Endothelial cell of umbilical vein (primary cell): Measurements from ENCODE around the gene PNPLA2. TPM values are rescaled to one million over a fixed set of nuclear protein-coding genes. Genes with fewer than 3 reads are reported as not detected.

Experiments
- BruUV-seq: library from RNA; stranded (reverse); fragments of 400-500 nt; replicated peaks from 2 replicates; lab custom pipeline; 2021; lab: Mats Ljungman, UMichigan
- CTCF ChIA-PET: fragments of 300-600, 350-600 bp; sonication (Branson Sonifier 250); formaldehyde crosslinking; loops from one replicate; lab custom pipeline; 2021; ENCODE audit warnings: antibody characterized with exemption, inconsistent platforms; lab: Charles Lee
- POLR2A ChIA-PET: fragments of 300-600, 350-600 bp; sonication (Branson Sonifier 250); formaldehyde crosslinking; loops from one replicate; lab custom pipeline; 2021; ENCODE audit warnings: antibody characterized with exemption, inconsistent platforms; lab: Charles Lee
- DNase-seq: peaks from one replicate; pipeline ENCODE4 v3.0.0-alpha.2; 2011; ENCODE audit warnings: low read depth, low spot score
- FAIRE-seq: peaks from 2 replicates; lab custom pipeline; 2011; peaks lifted over from hg19 to GRCh38; lab: Jason Lieb, UNC
- H2AFZ ChIP-seq: 2 replicates; pipeline ENCODE4 v1.6.0; 2012; ENCODE audit warnings: low read depth, low read length, control low read depth, inconsistent platforms
- H3K27ac ChIP-seq: 2 replicates; pipeline ENCODE4 v1.5.1; 2011; ENCODE audit warnings: low read depth, mild to moderate bottlenecking, control low read depth, low read length, moderate library complexity; ENCODE audit not compliant: insufficient read depth
- H3K27me3 ChIP-seq, 2 experiments: 2 replicates each; pipeline versions ENCODE4 v1.6.0 to v1.6.1; 2011; ENCODE audit warnings: low read length in 2 of 2, mixed read lengths in 1 of 2; ENCODE audit not compliant: control insufficient read depth in 2 of 2, insufficient read depth in 2 of 2
- H3K36me3 ChIP-seq, 2 experiments: 2 replicates in 1 of 2; 3 replicates in 1 of 2; pipeline ENCODE4 v1.5.1; 2011; ENCODE audit warnings: low read length in 2 of 2, mild to moderate bottlenecking in 1 of 2, moderate library complexity in 1 of 2; ENCODE audit not compliant: control insufficient read depth in 2 of 2, insufficient read depth in 2 of 2; ENCODE audit errors: extremely low read depth in 1 of 2
- H3K4me1 ChIP-seq: 3 replicates; pipeline ENCODE4 v1.5.1; 2011; ENCODE audit warnings: mild to moderate bottlenecking, low read length; ENCODE audit not compliant: control insufficient read depth, insufficient read depth; ENCODE audit errors: extremely low read depth
- H3K4me2 ChIP-seq: 2 replicates; pipeline ENCODE4 v1.6.1; 2011; ENCODE audit warnings: low read length, control low read depth, mixed read lengths; ENCODE audit not compliant: insufficient read depth
- H3K4me3 ChIP-seq, 3 experiments: fragments of 200-600 bp in 1 of 3; sonication (generic), shearing (Covaris generic) in 1 of 3; replicated peaks in 1 of 3; 2 replicates each; pipeline ENCODE4 v1.5.1; 2011 to 2016; ENCODE audit warnings: control low read depth in 3 of 3, low read length in 3 of 3, mild to moderate bottlenecking in 2 of 3, inconsistent platforms in 1 of 3, low read depth in 1 of 3, moderate library complexity in 1 of 3; ENCODE audit not compliant: insufficient read depth in 1 of 3
- H3K79me2 ChIP-seq: 2 replicates; pipeline ENCODE4 v1.6.0; 2012; ENCODE audit warnings: low read length, inconsistent platforms; ENCODE audit not compliant: control insufficient read depth, insufficient read depth
- H3K9ac ChIP-seq: replicated peaks from 2 replicates; pipeline ENCODE3; 2011; ENCODE audit warnings: low read length, control low read depth; ENCODE audit not compliant: insufficient read depth; ENCODE audit errors: extremely low read depth
- H3K9me1 ChIP-seq: replicated peaks from 3 replicates; pipeline ENCODE4 v1.6.0; 2011; ENCODE audit warnings: mild to moderate bottlenecking, low read length; ENCODE audit not compliant: control insufficient read depth, insufficient read depth; ENCODE audit errors: extremely low read depth
- H3K9me3 ChIP-seq: replicated peaks from 2 replicates; pipeline ENCODE4 v1.5.1; 2012; ENCODE audit warnings: low read length, inconsistent platforms; ENCODE audit not compliant: control insufficient read depth, insufficient read depth
- H4K20me1 ChIP-seq: replicated peaks from 2 replicates; pipeline ENCODE3; 2011; ENCODE audit warnings: mild to moderate bottlenecking, low read length; ENCODE audit not compliant: control insufficient read depth, insufficient read depth; ENCODE audit errors: extremely low read depth
- CTCF ChIP-seq, 2 donors: IDR thresholded peaks; 1 replicate in 1 of 2; 2 replicates in 1 of 2; pipeline ENCODE4 v1.5.1; 2011; ENCODE audit warnings: low read length in 2 of 2, mild to moderate bottlenecking in 2 of 2, moderate library complexity in 2 of 2, control low read depth in 1 of 2, inconsistent platforms in 1 of 2, low read depth in 1 of 2; ENCODE audit not compliant: insufficient read depth in 1 of 2; ENCODE audit errors: extremely low read depth in 1 of 2
- EZH2 ChIP-seq: IDR thresholded peaks from 2 replicates; pipeline ENCODE4 v1.6.1; 2012; ENCODE audit warnings: borderline replicate concordance, low read depth, mild to moderate bottlenecking, moderate library complexity, low read length, inconsistent platforms; ENCODE audit not compliant: severe bottlenecking
- FOS ChIP-seq: IDR thresholded peaks from 2 replicates; pipeline ENCODE4 v1.6.1; 2011; ENCODE audit warnings: mild to moderate bottlenecking, low read length, moderate library complexity, borderline replicate concordance; ENCODE audit not compliant: insufficient read depth
- GATA2 ChIP-seq: IDR thresholded peaks from 2 replicates; pipeline ENCODE4 v1.7.0; 2011; ENCODE audit warnings: low read depth, mild to moderate bottlenecking, moderate library complexity, mixed read lengths, low read length; ENCODE audit not compliant: insufficient read length, insufficient read depth
- JUN ChIP-seq: IDR thresholded peaks from 2 replicates; pipeline ENCODE4 v1.6.1; 2011; ENCODE audit warnings: borderline replicate concordance, low read depth; ENCODE audit not compliant: insufficient read length, insufficient read depth
- MAX ChIP-seq: IDR thresholded peaks from 2 replicates; pipeline ENCODE4 v1.6.1; 2011; ENCODE audit not compliant: insufficient read depth, insufficient read length
- MYC ChIP-seq: IDR thresholded peaks from one replicate; pipeline ENCODE4 v1.6.1; 2011; ENCODE audit warnings: mild to moderate bottlenecking, low read depth, low read length
- POLR2A ChIP-seq: IDR thresholded peaks from 2 replicates; pipeline ENCODE4 v1.6.1; 2012; ENCODE audit warnings: low read depth, mild to moderate bottlenecking, control low read depth, low read length
- POLR2AphosphoS5 ChIP-seq: IDR thresholded peaks from 2 replicates; pipeline ENCODE4 v1.6.1; 2012; ENCODE audit warnings: low read depth, mild to moderate bottlenecking, control low read depth, low read length, moderate library complexity; ENCODE audit not compliant: insufficient read depth
- dilution Hi-C: fragments of 300-500 bp; cut with MboI; formaldehyde crosslinking; loops from one replicate; pipeline ENCODE4 v1.15.0; 2019; ENCODE audit warnings: low sequenced_read_pairs; ENCODE audit not compliant: extremely low pct_ligation_motif_present
- intact Hi-C: fragments of 100-400 bp; cut with micrococcal nuclease; formaldehyde crosslinking; loops from one replicate; pipeline ENCODE4 v1.10.0; 2022
- polyA plus RNA-seq, 4 experiments: library from polyadenylated mRNA; depleted of rRNA in 3 of 4; stranded (reverse) in 3 of 4; unstranded in 1 of 4; fragments of >200 nt; gene quantifications; 2 replicates each; pipeline versions ENCODE4 v1.2.1 to v1.2.3, GENCODE V29; 2011 to 2012; ENCODE audit warnings: missing spikeins in 1 of 4
- total RNA-seq: library from RNA; stranded (reverse); gene quantifications from 2 replicates; pipeline ENCODE4 v1.2.3, GENCODE V29; 2021

Gene PNPLA2
- total and polyA plus RNA-seq, 2 donors (not counting 3 experiments of a cell fraction or from before 2014, with no cell fraction given), result 73.1 to 75.6 TPM

DNA sequence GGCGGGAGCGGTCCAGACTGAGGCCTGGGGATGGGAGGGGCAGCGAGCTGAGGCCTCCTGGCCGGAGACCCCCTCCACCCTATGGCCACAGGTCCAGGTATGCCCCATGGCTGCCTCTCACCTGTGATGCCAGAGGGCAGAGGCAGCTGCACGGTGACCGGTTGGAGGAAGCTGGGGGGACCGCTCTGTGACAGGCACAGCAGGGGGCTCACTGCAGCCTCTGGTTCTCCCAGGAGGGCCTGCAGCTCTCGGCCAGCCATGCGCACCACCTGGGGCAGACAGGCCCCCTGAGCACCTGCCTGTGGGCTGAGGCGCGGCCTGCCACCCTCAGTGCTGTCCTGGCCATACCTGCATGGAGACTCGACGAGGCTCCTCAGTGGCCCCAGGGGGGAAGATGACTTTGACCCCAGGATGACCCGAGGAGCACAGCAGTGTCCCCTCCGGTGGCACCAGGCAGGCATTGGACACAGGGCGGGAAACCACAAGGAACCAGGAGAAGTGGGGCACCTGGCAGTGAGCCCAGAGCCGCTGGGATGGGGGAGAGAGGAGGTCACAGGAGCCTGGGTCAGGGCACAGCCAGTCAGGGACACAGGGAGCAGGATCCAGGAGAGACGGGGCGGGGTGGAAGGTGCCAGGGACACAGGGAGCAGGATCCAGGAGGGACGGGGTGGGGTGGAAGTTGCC lies 17.5 kb upstream of the PNPLA2 start:
- POLR2A ChIA-PET, result no interaction called here
- dilution Hi-C loops, result no loop called here
- DNase-seq, result no peak
- H3K4me1 ChIP-seq, result peaks cover 25% of the 10 kb centered on the region
- TF ChIP-seq CTCF (IDR thresholded peaks at IDR 0.05; ENCODE audit: extremely low read depth in 1 of 2, insufficient read depth in 1 of 2, low read depth in 1 of 2, low read length in 2 of 2) (no peak), MYC (no peak)
- no TSS peak for BruUV-seq
- H3K27me3 ChIP-seq, result no peaks in the 10 kb centered on the region
- H3K9ac ChIP-seq, result no peak overlapping the region
- peaks cover 5% of the 10 kb centered on the region for H3K79me2 ChIP-seq
- CTCF ChIA-PET, result no interaction called here
- no peak overlapping the region for H3K4me2 ChIP-seq
- peaks cover 0 to 20% of the 10 kb centered on the region in 2 experiments for H3K36me3 ChIP-seq
- no peaks in the 10 kb centered on the region for H3K9me3 ChIP-seq
- FAIRE-seq, result no peak
- no peaks in the 10 kb centered on the region for H3K9me1 ChIP-seq
- no peaks in the 10 kb centered on the region for H4K20me1 ChIP-seq
- no peak overlapping the region for H2AFZ ChIP-seq
- intact Hi-C loops, result no loop called here
- no peak overlapping the region for H3K4me3 ChIP-seq
- H3K27ac ChIP-seq, result no peak overlapping the region

DNA sequence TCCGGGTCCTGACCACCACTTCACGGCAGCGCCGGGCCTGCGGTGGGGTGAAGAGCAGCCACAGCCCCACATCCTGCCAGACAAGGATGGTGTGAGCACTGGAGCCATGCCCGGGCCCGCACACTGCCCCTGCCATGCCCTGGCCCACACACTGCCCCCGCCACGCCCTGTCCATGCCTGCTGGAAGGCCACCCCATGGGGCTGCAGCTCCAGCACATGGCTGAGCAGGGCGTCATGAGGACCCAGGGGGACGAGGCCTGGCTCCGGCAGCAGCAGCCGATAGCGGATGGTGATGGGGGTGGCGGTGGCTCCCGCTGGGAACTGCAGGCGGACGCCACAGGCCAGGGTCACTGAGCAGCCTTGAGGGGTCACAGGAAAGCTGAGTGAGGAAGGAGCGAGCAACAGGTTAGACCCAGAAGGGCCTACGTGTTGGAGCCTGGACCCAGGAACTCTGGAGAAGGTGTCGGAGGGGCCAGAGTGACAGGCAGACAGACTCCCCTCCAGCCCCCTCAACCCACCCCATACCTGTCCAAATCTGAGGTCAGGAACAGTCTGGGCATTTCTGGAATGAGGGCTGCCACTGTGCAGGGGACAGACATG lies 16.6 kb upstream of the PNPLA2 start:
- Histone ChIP-seq H2AFZ (no peak overlapping the region), H3K9ac (no peak overlapping the region), H4K20me1 (no peaks in the 10 kb centered on the region), H3K36me3 (peaks cover 0 to 20% of the 10 kb centered on the region in 2 experiments), H3K4me2 (no peak overlapping the region), H3K4me3 (no peak overlapping the region), H3K9me1 (no peaks in the 10 kb centered on the region), H3K27ac (no peak overlapping the region), H3K79me2 (no peaks in the 10 kb centered on the region), H3K4me1 (peaks cover 16% of the 10 kb centered on the region), H3K27me3 (no peaks in the 10 kb centered on the region), H3K9me3 (no peaks in the 10 kb centered on the region)
- TF ChIP-seq POLR2AphosphoS5, result no peak
- TF ChIP-seq POLR2A, result no peak
- no peak for TF ChIP-seq JUN
- TF ChIP-seq EZH2, result no peak
- TF ChIP-seq FOS, result no peak
- TF ChIP-seq GATA2, result no peak
- TF ChIP-seq CTCF (IDR thresholded peaks at IDR 0.05; ENCODE audit: extremely low read depth in 1 of 2, insufficient read depth in 1 of 2, low read depth in 1 of 2, low read length in 2 of 2), result no peak
- TF ChIP-seq MYC, result no peak
- TF ChIP-seq MAX, result no peak
- DNase-seq (no peak), FAIRE-seq (no peak)
- intact Hi-C loops (no loop called here), dilution Hi-C loops (no loop called here)
- no TSS peak for BruUV-seq
- ChIA-PET CTCF (no interaction called here), POLR2A (no interaction called here)
